ENCODE measurements around the gene SFT2D2. TPM values are rescaled to one million over a fixed set of nuclear protein-coding genes. Genes with fewer than 3 reads are reported as not detected.

SFT2D2 gene
- total RNA-seq, 1 experiment from 2014 or later, result 32.1 TPM

DNA sequence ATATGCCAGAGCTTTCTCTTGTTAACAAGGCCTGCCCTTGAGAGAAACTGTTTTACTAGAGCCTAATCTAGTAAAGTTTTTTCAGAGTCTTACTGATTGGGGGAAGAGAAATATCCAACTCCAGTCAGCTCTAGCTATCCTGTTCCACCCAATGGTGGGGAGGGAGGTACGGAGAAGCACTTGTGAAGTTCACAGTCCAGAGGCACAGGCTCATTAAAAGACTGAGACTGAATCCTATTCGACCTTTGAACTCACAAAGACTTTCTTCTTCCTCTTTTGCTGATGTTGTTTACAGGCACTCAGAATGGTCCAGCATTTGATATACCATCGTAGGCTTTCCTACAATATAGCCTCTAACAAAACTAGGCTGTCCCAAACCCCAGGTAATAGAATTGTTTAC is 15.5 kb upstream of the SFT2D2 start:
- Histone ChIP-seq H3T11ph (ENCODE audit: low read length) (no peak overlapping the region), H2AFZ (ENCODE audit: low read length) (no peak overlapping the region), H2BK120ac (ENCODE audit: low read depth, low read length, poor library complexity, severe bottlenecking) (no peak overlapping the region), H4K5ac (ENCODE audit: insufficient read length, low read depth, low read length) (no peak overlapping the region), H2BK5ac (ENCODE audit: insufficient read length, low read length) (no peak overlapping the region), H3K4me2 (ENCODE audit: insufficient read depth, insufficient read length, low read length) (no peak overlapping the region), H4K91ac (ENCODE audit: insufficient read length, low read depth, low read length) (no peak overlapping the region), H4K8ac (replicated peaks; ENCODE audit: insufficient read length, low read depth, low read length) (no peak overlapping the region), H3K18ac (ENCODE audit: insufficient read length, low read depth, low read length) (no peak overlapping the region), H3K23ac (ENCODE audit: insufficient read length, low read depth, low read length) (no peak overlapping the region), H2AK5ac (ENCODE audit: insufficient read length, low read length) (no peak overlapping the region), H3K27ac (ENCODE audit: insufficient read length, low read depth, low read length) (no peak overlapping the region), H3K4me1 (ENCODE audit: insufficient read depth, low read length) (no peaks in the 10 kb centered on the region), H2BK20ac (ENCODE audit: low read depth, low read length, poor library complexity, severe bottlenecking) (no peak overlapping the region), H2BK12ac (ENCODE audit: insufficient read length, low read depth, low read length) (no peak overlapping the region), H3K27me3 (ENCODE audit: insufficient read depth, low read length) (no peaks in the 10 kb centered on the region), H3K79me2 (ENCODE audit: insufficient read depth, low read length) (no peaks in the 10 kb centered on the region), H3K56ac (ENCODE audit: insufficient read length, low read depth, low read length) (no peak overlapping the region), H3K4ac (ENCODE audit: low read depth, low read length) (no peak overlapping the region), H3K14ac (ENCODE audit: insufficient read depth, low read length) (no peak overlapping the region), H3K9me3 (ENCODE audit: control insufficient read depth, low read depth, low read length) (no peaks in the 10 kb centered on the region), H3K23me2 (ENCODE audit: insufficient read length, low read depth, low read length, poor library complexity, severe bottlenecking) (no peaks in the 10 kb centered on the region), H4K20me1 (ENCODE audit: control insufficient read depth, insufficient read depth, insufficient read length) (no peaks in the 10 kb centered on the region), H3K9ac (ENCODE audit: extremely low read depth, insufficient read length, low read length) (no peak overlapping the region), H3K79me1 (ENCODE audit: insufficient read depth, low read depth, low read length, poor library complexity, severe bottlenecking) (no peaks in the 10 kb centered on the region), H2BK15ac (ENCODE audit: low read depth, low read length) (no peak overlapping the region)
- Mint-ChIP-seq H3K9me3 (peaks cover 40 to 49% of the 10 kb centered on the region in 2 experiments), H3K27me3 (ENCODE audit: low read depth) (no peaks in the 10 kb centered on the region; the same call in 1 of the 2 replicates), H3K36me3 (ENCODE audit: insufficient read depth in 1 of 3, low read depth in 3 of 3) (peaks cover 11 to 32% (median 15%) of the 10 kb centered on the region in 3 experiments; a peak in 6 of 7 replicates), H3K4me3 (no peak overlapping the region), H3K4me1 (no peaks in the 10 kb centered on the region), H3K27ac (no peak overlapping the region)
- DNase-seq, result no peak
- no CpG with 5 or more reads among the region's 3 CpGs for WGBS (ENCODE audit: extremely low coverage, insufficient read length, low lambda C conversion rate)
- TF ChIP-seq CTCF (conservative IDR thresholded peaks at IDR 0.05), result no peak

All from H9 (cell line).